ENCODE data around the gene CHST9.
"Not testable (repeated sequence)": the region's sequence is repeated elsewhere in the genome, so short reads cannot be mapped to it uniquely, and the experiment has no call there.

CHST9 gene

DNA sequence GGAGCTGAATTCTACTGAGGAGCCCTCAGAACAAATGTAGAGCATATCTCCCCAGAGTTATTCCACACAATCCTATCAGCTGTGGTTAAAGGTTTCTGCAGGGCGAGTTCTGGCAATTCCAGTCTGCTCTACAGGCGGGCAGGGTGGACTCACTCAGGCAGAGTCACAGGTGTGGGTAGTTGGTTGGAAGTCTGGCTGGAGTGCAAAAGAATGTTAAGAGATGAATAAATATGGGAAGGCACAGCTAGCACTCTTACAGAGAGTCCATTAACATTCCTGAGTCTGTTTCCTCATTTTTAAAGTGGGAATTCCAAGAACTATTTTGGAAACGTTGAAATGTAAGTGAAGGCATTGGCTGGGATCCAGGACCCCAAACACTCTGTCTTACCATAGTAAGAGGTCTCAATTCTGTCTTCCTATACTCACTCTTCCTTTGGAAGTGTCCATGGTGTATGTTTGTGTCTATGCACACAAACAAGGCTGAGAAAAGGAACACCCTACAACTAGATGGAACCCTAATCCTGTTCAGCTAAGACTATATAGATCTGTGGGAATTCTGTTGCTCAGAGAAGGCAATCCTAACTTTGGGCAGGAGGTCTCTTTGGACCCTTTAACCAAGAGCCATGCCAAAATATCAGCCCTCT, 256.3 kb downstream of the CHST9 start:
- Histone ChIP-seq H3K4me2 (ENCODE audit: low read length) (no peak overlapping the region), H2AFZ (ENCODE audit: low read depth, low read length) (no peak overlapping the region), H3K4me3 (ENCODE audit: low read length) (no peak overlapping the region), H4K20me1 (ENCODE audit: insufficient read depth, low read length) (no peaks in the 10 kb centered on the region), H3K27ac (ENCODE audit: low read length) (no peak overlapping the region), H3K36me3 (replicated peaks; ENCODE audit: low read depth, low read length) (no peaks in the 10 kb centered on the region), H3K9ac (ENCODE audit: low read length) (no peak overlapping the region), H3K9me3 (ENCODE audit: insufficient read depth, low read length) (no peaks in the 10 kb centered on the region), H3K4me1 (ENCODE audit: low read length) (no peaks in the 10 kb centered on the region), H3K79me2 (ENCODE audit: low read length) (no peaks in the 10 kb centered on the region), H3K27me3 (ENCODE audit: low read depth, low read length) (no peaks in the 10 kb centered on the region)
- TF ChIP-seq, protein P1, sequence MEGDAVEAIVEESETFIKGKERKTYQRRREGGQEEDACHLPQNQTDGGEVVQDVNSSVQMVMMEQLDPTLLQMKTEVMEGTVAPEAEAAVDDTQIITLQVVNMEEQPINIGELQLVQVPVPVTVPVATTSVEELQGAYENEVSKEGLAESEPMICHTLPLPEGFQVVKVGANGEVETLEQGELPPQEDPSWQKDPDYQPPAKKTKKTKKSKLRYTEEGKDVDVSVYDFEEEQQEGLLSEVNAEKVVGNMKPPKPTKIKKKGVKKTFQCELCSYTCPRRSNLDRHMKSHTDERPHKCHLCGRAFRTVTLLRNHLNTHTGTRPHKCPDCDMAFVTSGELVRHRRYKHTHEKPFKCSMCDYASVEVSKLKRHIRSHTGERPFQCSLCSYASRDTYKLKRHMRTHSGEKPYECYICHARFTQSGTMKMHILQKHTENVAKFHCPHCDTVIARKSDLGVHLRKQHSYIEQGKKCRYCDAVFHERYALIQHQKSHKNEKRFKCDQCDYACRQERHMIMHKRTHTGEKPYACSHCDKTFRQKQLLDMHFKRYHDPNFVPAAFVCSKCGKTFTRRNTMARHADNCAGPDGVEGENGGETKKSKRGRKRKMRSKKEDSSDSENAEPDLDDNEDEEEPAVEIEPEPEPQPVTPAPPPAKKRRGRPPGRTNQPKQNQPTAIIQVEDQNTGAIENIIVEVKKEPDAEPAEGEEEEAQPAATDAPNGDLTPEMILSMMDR (IDR thresholded peaks at IDR 0.05; ENCODE audit: low read depth, low read length), result no peak
- no peak for TF ChIP-seq EZH2phosphoT487 (IDR thresholded peaks at IDR 0.05; ENCODE audit: low read depth)

DNA sequence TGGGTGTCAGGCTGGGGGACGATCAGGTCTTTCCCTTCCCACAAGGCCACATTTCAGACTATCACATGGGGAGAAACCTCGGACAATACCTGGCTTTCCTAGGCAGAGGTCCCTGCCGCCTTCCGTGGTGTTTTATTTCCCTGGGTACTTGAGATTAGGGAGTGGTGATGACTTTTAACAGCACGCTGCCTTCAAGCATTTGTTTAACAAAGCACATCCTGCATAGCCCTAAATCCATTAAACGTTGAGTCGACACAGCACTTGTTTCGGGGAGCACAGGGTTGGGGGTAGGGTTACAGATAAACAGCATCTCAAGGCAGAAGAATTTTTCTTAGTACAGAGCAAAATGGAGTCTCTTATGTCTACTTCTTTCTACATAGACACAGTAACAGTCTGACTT, 257.3 kb downstream of the CHST9 start:
- not testable (repeated sequence) for H4K20me1 ChIP-seq (ENCODE audit: insufficient read depth, low read length); H3K79me2 ChIP-seq (ENCODE audit: low read length); H3K4me3 ChIP-seq (ENCODE audit: low read length); H3K27ac ChIP-seq (ENCODE audit: low read length); H3K9ac ChIP-seq (ENCODE audit: low read length); H3K4me2 ChIP-seq (ENCODE audit: low read length); H3K36me3 ChIP-seq (replicated peaks; ENCODE audit: low read depth, low read length); H2AFZ ChIP-seq (ENCODE audit: low read depth, low read length); H3K27me3 ChIP-seq (ENCODE audit: low read depth, low read length); H3K9me3 ChIP-seq (ENCODE audit: insufficient read depth, low read length); H3K4me1 ChIP-seq (ENCODE audit: low read length)

DNA sequence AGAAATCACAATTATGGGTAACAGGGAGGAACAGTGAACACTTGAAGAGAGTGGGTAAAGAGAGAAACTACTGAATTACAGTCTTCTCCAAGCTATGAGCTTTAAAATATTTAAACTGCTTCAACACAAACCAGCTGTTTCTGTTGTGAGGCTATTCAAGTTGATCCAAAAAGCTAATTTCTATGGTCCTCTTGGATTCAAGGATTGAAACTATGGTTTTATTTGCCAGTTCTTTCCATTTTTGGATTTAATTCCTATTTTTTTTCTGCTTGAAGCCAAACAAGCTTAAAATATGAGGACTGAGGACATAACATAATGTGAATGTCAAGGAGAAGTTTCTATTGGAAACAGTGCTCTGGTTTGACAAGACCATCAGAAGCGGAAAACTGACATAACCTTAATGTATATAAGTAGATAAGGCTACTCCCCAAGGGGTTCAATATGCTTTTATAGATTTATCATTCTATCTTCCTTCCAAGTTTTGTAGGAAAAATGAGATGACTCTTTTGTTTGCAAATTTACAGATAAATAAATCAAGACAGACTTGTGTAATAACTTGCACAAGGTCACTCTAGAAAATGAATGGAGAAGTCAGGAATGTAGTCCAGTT, 258.9 kb downstream of the CHST9 start:
- no peak overlapping the region for H3K27ac ChIP-seq (ENCODE audit: low read length)
- no peaks in the 10 kb centered on the region for H3K4me1 ChIP-seq (ENCODE audit: low read length)
- no peaks in the 10 kb centered on the region for H3K27me3 ChIP-seq (ENCODE audit: low read depth, low read length)
- H3K9me3 ChIP-seq (ENCODE audit: insufficient read depth, low read length), result no peaks in the 10 kb centered on the region
- H3K9ac ChIP-seq (ENCODE audit: low read length), result no peak overlapping the region
- no peak overlapping the region for H3K4me2 ChIP-seq (ENCODE audit: low read length)
- H3K4me3 ChIP-seq (ENCODE audit: low read length), result no peak overlapping the region
- H2AFZ ChIP-seq (ENCODE audit: low read depth, low read length), result no peak overlapping the region
- no peaks in the 10 kb centered on the region for H3K79me2 ChIP-seq (ENCODE audit: low read length)
- no peaks in the 10 kb centered on the region for H4K20me1 ChIP-seq (ENCODE audit: insufficient read depth, low read length)
- TF ChIP-seq EZH2phosphoT487 (IDR thresholded peaks at IDR 0.05; ENCODE audit: low read depth), result no peak
- TF ChIP-seq, protein P1 (IDR thresholded peaks at IDR 0.05; ENCODE audit: low read depth, low read length), result no peak
- no peaks in the 10 kb centered on the region for H3K36me3 ChIP-seq (replicated peaks; ENCODE audit: low read depth, low read length)

DNA sequence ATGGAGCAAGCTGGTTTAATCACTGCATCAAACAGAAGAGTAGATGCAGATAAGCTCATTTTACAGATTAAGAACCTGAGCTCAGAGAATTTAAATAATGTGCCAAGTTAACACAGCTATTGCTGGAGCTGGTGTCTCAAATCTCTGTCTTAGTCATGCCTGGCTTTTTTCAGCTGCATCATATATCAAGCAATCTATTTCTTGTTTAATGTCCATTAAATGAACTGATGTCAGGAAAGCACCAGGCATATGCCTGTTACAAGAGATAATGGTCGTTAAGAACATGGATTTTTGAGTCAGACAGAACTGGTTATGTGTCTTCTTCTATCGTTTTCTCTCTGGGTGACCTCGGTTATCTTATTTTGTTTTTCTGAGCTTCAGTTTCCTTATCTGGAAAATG, 259.8 kb downstream of the CHST9 start:
- H3K9me3 ChIP-seq (ENCODE audit: insufficient read depth, low read length), result no peaks in the 10 kb centered on the region
- no peak overlapping the region for H3K4me3 ChIP-seq (ENCODE audit: low read length)
- no peak overlapping the region for H2AFZ ChIP-seq (ENCODE audit: low read depth, low read length)
- TF ChIP-seq, protein P1 (IDR thresholded peaks at IDR 0.05; ENCODE audit: low read depth, low read length), result no peak
- no peak for TF ChIP-seq EZH2phosphoT487 (IDR thresholded peaks at IDR 0.05; ENCODE audit: low read depth)
- no peaks in the 10 kb centered on the region for H3K4me1 ChIP-seq (ENCODE audit: low read length)
- H3K27me3 ChIP-seq (ENCODE audit: low read depth, low read length), result no peaks in the 10 kb centered on the region
- H4K20me1 ChIP-seq (ENCODE audit: insufficient read depth, low read length), result no peaks in the 10 kb centered on the region
- no peak overlapping the region for H3K27ac ChIP-seq (ENCODE audit: low read length)
- H3K79me2 ChIP-seq (ENCODE audit: low read length), result no peaks in the 10 kb centered on the region
- no peak overlapping the region for H3K9ac ChIP-seq (ENCODE audit: low read length)
- H3K36me3 ChIP-seq (replicated peaks; ENCODE audit: low read depth, low read length), result no peaks in the 10 kb centered on the region
- no peak overlapping the region for H3K4me2 ChIP-seq (ENCODE audit: low read length)

All from OCI-LY3 (cell line).